HepG2 (cell line): ENCODE results near the gene POLR1G. TPM values are rescaled to one million over a fixed set of nuclear protein-coding genes. Genes with fewer than 3 reads are reported as not detected.

Experiments
- CBFB ChIP-seq: sonication (generic); formaldehyde crosslinking; IDR thresholded peaks from 2 replicates; pipeline ENCODE4 v1.4.0; 2020; ENCODE audit warnings: missing genetic modification reagents
- CBX5 ChIP-seq: sonication (generic); formaldehyde crosslinking; IDR thresholded peaks from 2 replicates; pipeline ENCODE4 v1.4.0; 2020; ENCODE audit warnings: missing genetic modification reagents, borderline replicate concordance
- CTCF ChIP-seq: sonication (generic); formaldehyde crosslinking; IDR thresholded peaks from 2 replicates; pipeline ENCODE4 v1.5.0; 2020; ENCODE audit warnings: mild to moderate bottlenecking, missing genetic modification reagents, moderate library complexity
- DMTF1 ChIP-seq: sonication (generic); formaldehyde crosslinking; IDR thresholded peaks from 2 replicates; pipeline ENCODE4 v1.4.0; 2020; ENCODE audit warnings: mild to moderate bottlenecking, missing genetic modification reagents
- DRAP1 ChIP-seq: IDR thresholded peaks from 2 replicates; pipeline ENCODE4 v1.6.1; 2016; ENCODE audit warnings: missing genetic modification reagents, missing compliant biosample characterization
- ELF1 ChIP-seq: sonication (generic); formaldehyde crosslinking; IDR thresholded peaks from 2 replicates; pipeline ENCODE4 v1.4.0; 2020; ENCODE audit warnings: missing genetic modification reagents
- FOXC1 ChIP-seq: sonication (generic); formaldehyde crosslinking; IDR thresholded peaks from 2 replicates; pipeline ENCODE4 v1.8.0; 2022; ENCODE audit warnings: mild to moderate bottlenecking, missing genetic modification reagents, borderline replicate concordance
- JUN ChIP-seq: sonication (generic); formaldehyde crosslinking; IDR thresholded peaks from 2 replicates; pipeline ENCODE4 v1.4.0; 2020; ENCODE audit warnings: mild to moderate bottlenecking, missing genetic modification reagents
- KDM5B ChIP-seq: sonication (generic); formaldehyde crosslinking; IDR thresholded peaks from 2 replicates; pipeline ENCODE4 v1.4.0; 2020; ENCODE audit warnings: missing genetic modification reagents, mild to moderate bottlenecking, borderline replicate concordance
- MXI1 ChIP-seq: IDR thresholded peaks from 3 replicates; pipeline ENCODE4 v1.6.1; 2012; ENCODE audit warnings: low read depth, low read length, inconsistent platforms, borderline replicate concordance
- NAIF1 ChIP-seq: sonication (generic); formaldehyde crosslinking; IDR thresholded peaks from 2 replicates; pipeline ENCODE4 v1.5.0; 2020; ENCODE audit warnings: mild to moderate bottlenecking, missing genetic modification reagents, borderline replicate concordance
- NR2C2 ChIP-seq: sonication (generic); formaldehyde crosslinking; IDR thresholded peaks from 2 replicates; pipeline ENCODE4 v1.4.0; 2020; ENCODE audit warnings: missing genetic modification reagents, mild to moderate bottlenecking, moderate library complexity, borderline replicate concordance
- PRPF4 ChIP-seq: fragments of 200-400 bp; formaldehyde crosslinking; IDR thresholded peaks from 2 replicates; pipeline ENCODE4 v1.6.1; 2016; ENCODE audit warnings: low read length, low read depth; ENCODE audit not compliant: poor library complexity, severe bottlenecking
- SAFB2 ChIP-seq: sonication (generic); formaldehyde crosslinking; IDR thresholded peaks from 2 replicates; pipeline ENCODE4 v1.5.1; 2020; ENCODE audit warnings: missing genetic modification reagents, low read depth, mild to moderate bottlenecking, borderline replicate concordance
- SIX1 ChIP-seq: sonication (generic); formaldehyde crosslinking; IDR thresholded peaks from 2 replicates; pipeline ENCODE4 v1.4.0; 2020; ENCODE audit warnings: missing genetic modification reagents, borderline replicate concordance
- SP2 ChIP-seq: sonication (generic); formaldehyde crosslinking; IDR thresholded peaks from 2 replicates; pipeline ENCODE4 v1.5.1; 2020; ENCODE audit warnings: mild to moderate bottlenecking, missing genetic modification reagents
- TCF7 ChIP-seq: sonication (generic); IDR thresholded peaks from 2 replicates; pipeline ENCODE4 v1.6.1; 2016; ENCODE audit warnings: antibody characterized with exemption, low read depth
- ZBTB25 ChIP-seq: IDR thresholded peaks from 2 replicates; pipeline ENCODE4 v1.6.1; 2018; ENCODE audit warnings: missing genetic modification reagents
- ZFP36L2 ChIP-seq: sonication (generic); formaldehyde crosslinking; IDR thresholded peaks from 2 replicates; pipeline ENCODE4 v1.4.0; 2020; ENCODE audit warnings: missing genetic modification reagents
- ZNF331 ChIP-seq: sonication (generic); formaldehyde crosslinking; IDR thresholded peaks from 2 replicates; pipeline ENCODE4 v1.4.0; 2020; ENCODE audit warnings: missing genetic modification reagents
- ZNF430 ChIP-seq: sonication (generic); formaldehyde crosslinking; IDR thresholded peaks from 2 replicates; pipeline ENCODE4 v1.9.0; 2021; ENCODE audit warnings: mild to moderate bottlenecking, missing genetic modification reagents
- ZNF660 ChIP-seq: sonication (generic); formaldehyde crosslinking; IDR thresholded peaks from 2 replicates; pipeline ENCODE4 v1.5.1; 2020; ENCODE audit warnings: mild to moderate bottlenecking, low read depth, missing genetic modification reagents, borderline replicate concordance
- ZNF746 ChIP-seq: sonication (generic); formaldehyde crosslinking; IDR thresholded peaks from 2 replicates; pipeline ENCODE4 v1.8.0; 2022; ENCODE audit warnings: mild to moderate bottlenecking, missing genetic modification reagents
- ZNF766 ChIP-seq: sonication (generic); formaldehyde crosslinking; IDR thresholded peaks from 2 replicates; pipeline ENCODE4 v1.5.0; 2020; ENCODE audit warnings: missing genetic modification reagents, borderline replicate concordance
- ZSCAN31 ChIP-seq: sonication (generic); formaldehyde crosslinking; IDR thresholded peaks from 2 replicates; pipeline ENCODE4 v1.5.0; 2020; ENCODE audit warnings: low read depth, mild to moderate bottlenecking, missing genetic modification reagents
- polyA plus RNA-seq, 8 experiments: library from polyadenylated mRNA; depleted of rRNA in 3 of 8; stranded (reverse) in 7 of 8; unstranded in 1 of 8; fragments of >200 nt; fragmentation: Illumina TruSeq in 4 of 8; extraction: Trizol in 4 of 8; gene quantifications; 2 replicates each; pipeline versions ENCODE4 v1.2.1 to v1.2.3, GENCODE V29; 2011 to 2016; ENCODE audit warnings: low read depth in 4 of 8, missing spikeins in 1 of 8, mixed read lengths in 1 of 8; ENCODE audit not compliant: insufficient read depth in 1 of 8
- total RNA-seq, 5 experiments: library from RNA; depleted of rRNA; stranded (reverse); fragments of >200 nt; fragmentation: Illumina TruSeq; extraction: Trizol; gene quantifications; 2 replicates each; pipeline ENCODE4 v1.2.3, GENCODE V29; 2016; ENCODE audit warnings: low read depth in 1 of 5

POLR1G gene
- total and polyA plus RNA-seq, 2 of the 13 experiments (the other 11 are each of a cell fraction or from before 2014, with no cell fraction given), result 3.5 to 20.8 TPM

- TF ChIP-seq SIX1 (CRISPR knock-in tag), result 0 out of 2 replicates have a peak, but pooled peaks have one; percentile 26
- TF ChIP-seq ZFP36L2 (CRISPR knock-in tag), result peak; percentile 90; the same call in 1 of the 2 replicates
- peak; percentile 84 for TF ChIP-seq ZNF331 (CRISPR knock-in tag)
- peak; percentile 37; the same call in 1 of the 2 replicates for TF ChIP-seq FOXC1 (CRISPR knock-in tag)
- TF ChIP-seq SAFB2 (CRISPR knock-in tag), result peak; percentile 54; the same call in 1 of the 2 replicates
- no peak for TF ChIP-seq NAIF1 (CRISPR knock-in tag)
- TF ChIP-seq ZNF430 (CRISPR knock-in tag), result peak; percentile 68; the same call in 1 of the 2 replicates
- TF ChIP-seq NR2C2 (CRISPR knock-in tag), result peak; percentile 88
- TF ChIP-seq CBFB (CRISPR knock-in tag), result peak; percentile 74; the same call in 1 of the 2 replicates
- no peak for TF ChIP-seq PRPF4
- no peak; the same call in 1 of the 2 replicates for TF ChIP-seq ZNF660
- peak; percentile 90; the same call in 1 of the 2 replicates for TF ChIP-seq CBX5 (CRISPR knock-in tag)
- peak; percentile 69; the same call in 1 of the 2 replicates for TF ChIP-seq JUN
- TF ChIP-seq CTCF (CRISPR knock-in tag), result peak; percentile 21; the same call in 1 of the 2 replicates
- TF ChIP-seq ZNF766 (CRISPR knock-in tag), result no peak; the same call in 1 of the 2 replicates
- TF ChIP-seq ZSCAN31 (CRISPR knock-in tag), result peak; percentile 89
- TF ChIP-seq MXI1, result peak; percentile 79; the same call in 2 of the 3 replicates
- no peak for TF ChIP-seq TCF7
- 0 out of 2 replicates have a peak, but pooled peaks have one; percentile 78 for TF ChIP-seq DMTF1 (CRISPR knock-in tag)
- peak; percentile 94 for TF ChIP-seq ELF1 (CRISPR knock-in tag)
- peak; percentile 72 for TF ChIP-seq ZNF746
- peak; percentile 90 for TF ChIP-seq SP2
- peak; percentile 89 for TF ChIP-seq ZBTB25
- TF ChIP-seq DRAP1 (CRISPR knock-in tag), result peak; percentile 92
- TF ChIP-seq KDM5B (CRISPR knock-in tag), result peak; percentile 97
Observed at GRCh38 chr19:45423589-45424190, 17.2 kb downstream of the POLR1G start, which contains the start of gene ERCC1 (continued).
